A204.1 (cell line): ENCODE measurements around the gene SEPTIN2.
"Not testable (repeated sequence)": the region's sequence is repeated elsewhere in the genome, so short reads cannot be mapped to it uniquely, and the experiment has no call there.

Source experiments
- FAIRE-seq: peaks from 2 replicates; lab custom pipeline; 2012; peaks lifted over from hg19 to GRCh38; lab: Jason Lieb, UNC

The SEPTIN2 gene

GRCh38 chr2:241314226-241315092 is 1.3 kb upstream of the SEPTIN2 start:
- FAIRE-seq = no peak

GRCh38 chr2:241315093-241315878 is 439 bp upstream of the SEPTIN2 start, which contains the start of gene HDLBP:
Gene HDLBP, minus strand, starts transcription at chr2:241315672. Its CDS starts 48,803 bp downstream, at chr2:241266869.
- no peak for FAIRE-seq

GRCh38 chr2:241316825-241317224 is 1.1 kb downstream of the SEPTIN2 start:
- FAIRE-seq = no peak

GRCh38 chr2:241317391-241317790 is 1.7 kb downstream of the SEPTIN2 start:
- FAIRE-seq = no peak

- FAIRE-seq = not testable (repeated sequence)
These were observed 3.1 kb downstream of the SEPTIN2 start for GRCh38 chr2:241318830-241319229.

- FAIRE-seq = no peak
These were observed 4.7 kb downstream of the SEPTIN2 start for GRCh38 chr2:241320394-241320793.

- no peak for FAIRE-seq
These were observed 5.3 kb downstream of the SEPTIN2 start for GRCh38 chr2:241321033-241321432.

- FAIRE-seq = no peak
These were observed 6.2 kb downstream of the SEPTIN2 start for GRCh38 chr2:241321886-241322285.

GRCh38 chr2:241323778-241324177 is 8.1 kb downstream of the SEPTIN2 start:
- FAIRE-seq = no peak

- FAIRE-seq = no peak
These were observed 9.1 kb downstream of the SEPTIN2 start for GRCh38 chr2:241324775-241325174.

GRCh38 chr2:241325257-241325656 is 9.5 kb downstream of the SEPTIN2 start:
- no peak for FAIRE-seq

- FAIRE-seq = no peak
These were observed 14.2 kb downstream of the SEPTIN2 start for GRCh38 chr2:241329669-241330615.

- no peak for FAIRE-seq
These were observed 14.9 kb downstream of the SEPTIN2 start for GRCh38 chr2:241330616-241330981.

- no peak for FAIRE-seq
These were observed 19.1 kb downstream of the SEPTIN2 start for GRCh38 chr2:241334813-241335212.

- no peak for FAIRE-seq
These were observed 24.3 kb downstream of the SEPTIN2 start for GRCh38 chr2:241339839-241340630.

- no peak for FAIRE-seq
These were observed 25.0 kb downstream of the SEPTIN2 start for GRCh38 chr2:241340631-241341163.

GRCh38 chr2:241344925-241345651 is 29.4 kb downstream of the SEPTIN2 start:
- FAIRE-seq = no peak

GRCh38 chr2:241349941-241350340 is 34.2 kb downstream of the SEPTIN2 start:
- no peak for FAIRE-seq

- no peak for FAIRE-seq
These were observed 34.8 kb downstream of the SEPTIN2 start for GRCh38 chr2:241350530-241350877.

GRCh38 chr2:241350878-241351639 is 35.3 kb downstream of the SEPTIN2 start:
- no peak for FAIRE-seq
